Spleen (tissue), 7 donors: ENCODE data around the gene SYNPR.

Experiments
- CTCF ChIP-seq, 11 experiments: fragments of 200-600 bp in 7 of 11; fragments of 450-650 bp in 4 of 11; sonication (generic) in 4 of 11; IDR thresholded peaks in 8 of 11; conservative IDR thresholded peaks in 3 of 11; 1 replicate in 7 of 11; 2 replicates in 4 of 11; pipeline versions ENCODE4 v1.4.0 to v1.8.0; 2016 to 2021; ENCODE audit warnings: antibody characterized with exemption in 11 of 11, inconsistent platforms in 4 of 11, mild to moderate bottlenecking in 1 of 11
- POLR2A ChIP-seq, 3 donors: fragments of 450-650 bp; IDR thresholded peaks; one replicate each; pipeline ENCODE4 v1.5.1; 2017; ENCODE audit warnings: antibody characterized with exemption in 3 of 3, mild to moderate bottlenecking in 1 of 3
- POLR2AphosphoS5 ChIP-seq, 3 donors: sonication (generic); formaldehyde crosslinking; IDR thresholded peaks; one replicate each; pipeline ENCODE4 v1.5.1; 2017; ENCODE audit warnings: antibody characterized with exemption in 3 of 3
- donor health status: DM: no; HTN: no; CAD: no; lungs with moderate emphysema.
- donor health status: DM: no; HTN: no; CAD: no.
- donor health status: DM: no; HTN: no; CAD: no.

GRCh38 chr3:63580151-63580550, 302.0 kb downstream of the SYNPR start:
- TF ChIP-seq CTCF (IDR thresholded peaks at IDR 0.05 in 8 of 11, conservative IDR thresholded peaks at IDR 0.05 in 3 of 11): no peak
- no peak for TF ChIP-seq POLR2A (IDR thresholded peaks at IDR 0.05)
- no peak for TF ChIP-seq POLR2AphosphoS5 (IDR thresholded peaks at IDR 0.05)
